ENCODE results near the gene LAMC3. TPM values are rescaled to one million over a fixed set of nuclear protein-coding genes. Genes with fewer than 3 reads are reported as not detected.

Gene LAMC3
- total and polyA plus RNA-seq, 5 donors from 2014 or later, result 0.37 to 1.2 (median 0.66) TPM

GRCh38 chr9:130963916-130964315, 45.1 kb upstream of the LAMC3 start:
- ATAC-seq (ENCODE audit: low read depth in 2 of 2) (no peak), DNase-seq (no peak)
- no peaks in the 10 kb centered on the region for H3K4me1 ChIP-seq (ENCODE audit: control insufficient read depth, insufficient read depth, low read length, poor library complexity, severe bottlenecking)
- H3K27ac ChIP-seq (ENCODE audit: insufficient read depth, low read length, poor library complexity, severe bottlenecking), result no peak overlapping the region
- no peak overlapping the region for H3K4me3 ChIP-seq (ENCODE audit: low read depth, low read length)
- Mint-ChIP-seq H3K27me3 (peaks cover 4% of the 10 kb centered on the region), H3K9me3 (peaks cover 0 to 5% (median 0%) of the 10 kb centered on the region in 7 donors), H3K36me3 (no peaks in the 10 kb centered on the region), H3K27ac (no peak overlapping the region), H3K4me1 (no peaks in the 10 kb centered on the region), H3K4me3 (no peak overlapping the region)
- no peaks in the 10 kb centered on the region for H3K27me3 ChIP-seq (ENCODE audit: control insufficient read depth, insufficient read depth, low read length)
- H3K36me3 ChIP-seq (ENCODE audit: control insufficient read depth, insufficient read depth, low read length), result no peaks in the 10 kb centered on the region
- H3K9me3 ChIP-seq (ENCODE audit: control insufficient read depth in 2 of 2, low read length in 2 of 2), result no peaks in the 10 kb centered on the region

DNA sequence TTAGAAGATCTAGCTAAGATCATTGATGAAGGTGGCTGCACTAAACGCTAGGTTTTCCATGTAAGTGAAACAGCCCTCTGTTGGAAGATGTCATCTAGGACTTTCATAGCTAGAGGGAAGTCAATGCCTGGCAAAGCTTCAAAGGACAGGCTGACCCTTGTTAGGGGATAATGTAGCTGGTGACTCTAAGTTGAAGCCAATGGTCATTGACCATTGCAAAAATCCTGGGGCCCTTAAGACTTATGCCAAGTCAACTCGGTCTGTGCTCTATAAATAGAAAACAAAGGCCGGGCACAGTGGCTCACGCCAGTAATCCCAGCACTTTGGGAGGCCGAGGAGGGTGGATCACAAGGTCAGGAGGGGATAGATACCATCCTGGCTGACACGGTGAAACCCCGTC, 43.3 kb upstream of the LAMC3 start:
- H3K4me1 ChIP-seq (ENCODE audit: control insufficient read depth, insufficient read depth, low read length, poor library complexity, severe bottlenecking), result no peaks in the 10 kb centered on the region
- Mint-ChIP-seq H3K9me3 (peaks cover 0 to 5% (median 0%) of the 10 kb centered on the region in 7 donors), H3K27me3 (peaks cover 4% of the 10 kb centered on the region), H3K4me1 (no peaks in the 10 kb centered on the region), H3K4me3 (no peak overlapping the region), H3K27ac (peak overlapping the region in 1 of 3 donors; percentile 14), H3K36me3 (no peaks in the 10 kb centered on the region)
- no peaks in the 10 kb centered on the region for H3K36me3 ChIP-seq (ENCODE audit: control insufficient read depth, insufficient read depth, low read length)
- DNase-seq (no peak), ATAC-seq (ENCODE audit: low read depth in 2 of 2) (no peak)
- H3K4me3 ChIP-seq (ENCODE audit: low read depth, low read length), result no peak overlapping the region
- H3K27me3 ChIP-seq (ENCODE audit: control insufficient read depth, insufficient read depth, low read length), result no peaks in the 10 kb centered on the region
- no peak overlapping the region for H3K27ac ChIP-seq (ENCODE audit: insufficient read depth, low read length, poor library complexity, severe bottlenecking)
- no peaks in the 10 kb centered on the region for H3K9me3 ChIP-seq (ENCODE audit: control insufficient read depth in 2 of 2, low read length in 2 of 2)

- no peak overlapping the region for H3K27ac Mint-ChIP-seq
- peaks cover 0 to 2% (median 0%) of the 10 kb centered on the region in 7 donors for H3K9me3 Mint-ChIP-seq
- H3K4me1 ChIP-seq (ENCODE audit: control insufficient read depth, insufficient read depth, low read length, poor library complexity, severe bottlenecking), result no peaks in the 10 kb centered on the region
These were observed 38.9 kb upstream of the LAMC3 start for GRCh38 chr9:130970052-130970451.

GRCh38 chr9:130970855-130971254, 38.1 kb upstream of the LAMC3 start:
- Mint-ChIP-seq H3K36me3 (no peaks in the 10 kb centered on the region), H3K27me3 (peaks cover 9% of the 10 kb centered on the region), H3K9me3 (no peaks in the 10 kb centered on the region)

More at GRCh38 chr9:130970052-130970451, 38.9 kb upstream of the LAMC3 start:
- H3K9me3 ChIP-seq (ENCODE audit: control insufficient read depth in 2 of 2, low read length in 2 of 2), result no peaks in the 10 kb centered on the region
- no peaks in the 10 kb centered on the region for H3K36me3 Mint-ChIP-seq
- no peak for ATAC-seq (ENCODE audit: low read depth in 2 of 2)
- H3K4me3 Mint-ChIP-seq, result no peak overlapping the region
- no peaks in the 10 kb centered on the region for H3K36me3 ChIP-seq (ENCODE audit: control insufficient read depth, insufficient read depth, low read length)
- peaks cover 9% of the 10 kb centered on the region for H3K27me3 Mint-ChIP-seq
- H3K27me3 ChIP-seq (ENCODE audit: control insufficient read depth, insufficient read depth, low read length), result no peaks in the 10 kb centered on the region
- H3K4me1 Mint-ChIP-seq, result no peaks in the 10 kb centered on the region
- no peak overlapping the region for H3K4me3 ChIP-seq (ENCODE audit: low read depth, low read length)
- DNase-seq, result no peak
- no peak overlapping the region for H3K27ac ChIP-seq (ENCODE audit: insufficient read depth, low read length, poor library complexity, severe bottlenecking)

GRCh38 chr9:130971294-130971849, 37.6 kb upstream of the LAMC3 start:
- Histone ChIP-seq H3K27ac (ENCODE audit: insufficient read depth, low read length, poor library complexity, severe bottlenecking) (no peak overlapping the region), H3K36me3 (ENCODE audit: control insufficient read depth, insufficient read depth, low read length) (no peaks in the 10 kb centered on the region), H3K4me1 (ENCODE audit: control insufficient read depth, insufficient read depth, low read length, poor library complexity, severe bottlenecking) (no peaks in the 10 kb centered on the region), H3K4me3 (ENCODE audit: low read depth, low read length) (no peak overlapping the region), H3K9me3 (ENCODE audit: control insufficient read depth in 2 of 2, low read length in 2 of 2) (no peaks in the 10 kb centered on the region), H3K27me3 (ENCODE audit: control insufficient read depth, insufficient read depth, low read length) (no peaks in the 10 kb centered on the region)
- Mint-ChIP-seq H3K9me3 (no peaks in the 10 kb centered on the region), H3K36me3 (no peaks in the 10 kb centered on the region), H3K27me3 (peaks cover 9% of the 10 kb centered on the region), H3K4me3 (no peak overlapping the region), H3K4me1 (no peaks in the 10 kb centered on the region), H3K27ac (no peak overlapping the region)
- no peak for DNase-seq
- no peak for ATAC-seq (ENCODE audit: low read depth in 2 of 2)

More at GRCh38 chr9:130970855-130971254, 38.1 kb upstream of the LAMC3 start:
- no peaks in the 10 kb centered on the region for H3K27me3 ChIP-seq (ENCODE audit: control insufficient read depth, insufficient read depth, low read length)
- no peaks in the 10 kb centered on the region for H3K4me1 ChIP-seq (ENCODE audit: control insufficient read depth, insufficient read depth, low read length, poor library complexity, severe bottlenecking)
- Mint-ChIP-seq H3K4me1 (no peaks in the 10 kb centered on the region), H3K27ac (no peak overlapping the region), H3K4me3 (no peak overlapping the region)
- no peak for ATAC-seq (ENCODE audit: low read depth in 2 of 2)
- H3K36me3 ChIP-seq (ENCODE audit: control insufficient read depth, insufficient read depth, low read length), result no peaks in the 10 kb centered on the region
- no peak overlapping the region for H3K27ac ChIP-seq (ENCODE audit: insufficient read depth, low read length, poor library complexity, severe bottlenecking)
- H3K4me3 ChIP-seq (ENCODE audit: low read depth, low read length), result no peak overlapping the region
- DNase-seq, result no peak
- no peaks in the 10 kb centered on the region for H3K9me3 ChIP-seq (ENCODE audit: control insufficient read depth in 2 of 2, low read length in 2 of 2)

DNA sequence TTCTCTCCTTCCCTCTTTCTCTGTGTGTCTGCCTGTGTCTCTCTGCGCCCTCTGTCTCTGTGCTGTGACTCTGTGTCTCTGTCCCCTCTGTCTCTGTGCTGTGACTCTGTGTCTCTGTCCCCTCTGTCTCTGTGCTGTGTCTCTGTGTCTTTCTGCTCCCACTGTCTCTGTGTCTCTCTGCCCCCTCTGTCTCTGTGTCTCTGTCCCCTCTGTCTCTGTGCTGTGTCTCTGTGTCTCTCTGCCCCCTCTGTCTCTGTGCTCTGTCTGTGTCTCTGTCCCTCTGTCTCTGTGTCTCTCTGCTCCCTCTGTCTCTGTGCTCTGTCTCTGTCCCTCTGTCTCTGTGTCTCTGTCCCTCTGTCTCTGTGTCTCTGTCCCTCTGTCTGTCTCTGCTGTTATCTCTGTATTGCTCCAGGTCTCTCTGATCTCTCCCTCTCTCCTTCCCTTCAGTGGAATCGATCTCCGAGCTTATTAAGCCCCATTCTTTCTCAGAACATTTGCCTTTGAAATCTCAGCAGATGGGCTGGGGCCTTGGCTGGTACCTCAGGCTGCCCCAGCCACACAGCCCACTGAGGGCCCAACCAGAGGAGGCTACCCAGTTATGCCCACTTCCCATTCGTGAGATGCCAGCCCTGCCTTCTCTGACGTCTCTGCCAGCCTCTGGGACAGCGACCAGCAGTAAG, 36.6 kb upstream of the LAMC3 start:
- no peaks in the 10 kb centered on the region for H3K4me1 Mint-ChIP-seq
- no peaks in the 10 kb centered on the region for H3K9me3 Mint-ChIP-seq
- no peaks in the 10 kb centered on the region for H3K4me1 ChIP-seq (ENCODE audit: control insufficient read depth, insufficient read depth, low read length, poor library complexity, severe bottlenecking)
- H3K4me3 ChIP-seq (ENCODE audit: low read depth, low read length), result no peak overlapping the region
- H3K9me3 ChIP-seq (ENCODE audit: control insufficient read depth in 2 of 2, low read length in 2 of 2), result no peaks in the 10 kb centered on the region
- no peaks in the 10 kb centered on the region for H3K27me3 ChIP-seq (ENCODE audit: control insufficient read depth, insufficient read depth, low read length)
- H3K36me3 ChIP-seq (ENCODE audit: control insufficient read depth, insufficient read depth, low read length), result no peaks in the 10 kb centered on the region
- no peaks in the 10 kb centered on the region for H3K36me3 Mint-ChIP-seq
- H3K27me3 Mint-ChIP-seq, result peaks cover 9% of the 10 kb centered on the region
- H3K4me3 Mint-ChIP-seq, result no peak overlapping the region
- peak overlapping the region in 1 of 3 donors; percentile 22 for H3K27ac Mint-ChIP-seq
- H3K27ac ChIP-seq (ENCODE audit: insufficient read depth, low read length, poor library complexity, severe bottlenecking), result no peak overlapping the region
- DNase-seq, result no peak
- ATAC-seq (ENCODE audit: low read depth in 2 of 2), result no peak

DNA sequence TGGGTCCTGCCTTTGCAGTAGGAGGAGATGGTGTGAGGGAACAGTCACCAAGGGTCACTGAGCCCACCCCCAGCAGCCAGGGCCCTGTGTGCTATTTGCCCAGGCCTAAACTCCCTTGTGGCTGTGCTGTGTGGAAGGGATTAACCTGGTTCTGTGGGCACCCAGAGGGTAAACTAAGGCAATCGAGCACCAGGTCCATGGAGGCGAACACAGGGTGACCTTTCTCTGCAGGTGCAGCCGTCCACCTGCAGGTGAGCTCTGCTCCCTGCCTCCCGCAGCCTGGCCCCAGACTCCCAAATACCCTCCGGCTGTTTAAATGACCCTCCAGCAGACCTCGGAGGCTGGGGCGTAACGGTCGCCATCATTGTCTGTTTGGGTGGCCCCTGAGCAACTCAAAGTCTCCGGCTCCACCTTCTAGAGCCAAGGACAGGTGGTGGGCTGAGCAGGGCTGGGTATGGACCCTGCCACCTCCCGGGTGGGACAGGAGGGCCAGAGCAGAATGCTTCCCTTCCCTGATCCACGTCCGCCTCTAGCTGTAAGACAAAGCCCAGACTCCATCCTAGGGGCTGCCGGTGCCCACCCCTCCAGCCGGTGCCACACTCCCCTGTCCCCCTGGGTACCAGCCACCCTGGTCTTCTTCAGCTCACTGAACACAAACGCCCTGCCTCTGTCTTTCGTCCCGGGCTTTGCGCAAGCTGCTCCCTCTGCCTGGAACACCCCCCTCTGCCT, 35.9 kb upstream of the LAMC3 start:
- no peak overlapping the region for H3K4me3 ChIP-seq (ENCODE audit: low read depth, low read length)
- Mint-ChIP-seq H3K36me3 (no peaks in the 10 kb centered on the region), H3K4me1 (no peaks in the 10 kb centered on the region), H3K27me3 (peaks cover 9% of the 10 kb centered on the region), H3K27ac (no peak overlapping the region), H3K4me3 (no peak overlapping the region), H3K9me3 (no peaks in the 10 kb centered on the region)
- H3K9me3 ChIP-seq (ENCODE audit: control insufficient read depth in 2 of 2, low read length in 2 of 2), result no peaks in the 10 kb centered on the region
- ATAC-seq (ENCODE audit: low read depth in 2 of 2) (no peak), DNase-seq (no peak)
- H3K27ac ChIP-seq (ENCODE audit: insufficient read depth, low read length, poor library complexity, severe bottlenecking), result no peak overlapping the region
- H3K27me3 ChIP-seq (ENCODE audit: control insufficient read depth, insufficient read depth, low read length), result no peaks in the 10 kb centered on the region
- H3K4me1 ChIP-seq (ENCODE audit: control insufficient read depth, insufficient read depth, low read length, poor library complexity, severe bottlenecking), result no peaks in the 10 kb centered on the region
- H3K36me3 ChIP-seq (ENCODE audit: control insufficient read depth, insufficient read depth, low read length), result no peaks in the 10 kb centered on the region

All from CD4-positive, CD25-positive, alpha-beta regulatory T cell (primary cell).